Right lobe of liver (tissue), 4 donors: ENCODE data around the gene CCSER1.
"Not testable (repeated sequence)": the region's sequence is repeated elsewhere in the genome, so short reads cannot be mapped to it uniquely, and the experiment has no call there.

Experiments
- POLR2A ChIP-seq: fragments of 450-650 bp; IDR thresholded peaks from one replicate; pipeline ENCODE4 v1.6.1; 2017; ENCODE audit warnings: antibody characterized with exemption, mild to moderate bottlenecking
- TF ChIP-seq, protein P1 (sequence below), 4 donors: fragments of 200-600 bp in 3 of 4; fragments of 450-650 bp in 1 of 4; IDR thresholded peaks; one replicate each; pipeline versions ENCODE4 v1.5.1 to v1.8.0; 2016 to 2022; ENCODE audit warnings: antibody characterized with exemption in 4 of 4, mild to moderate bottlenecking in 2 of 4
- donor health status: DM: no; HTN: no; CAD: no.
- donor health status: DM: no; HTN: no; CAD: no.
- donor health status: DM: no; HTN: yes; CAD: no.

DNA sequence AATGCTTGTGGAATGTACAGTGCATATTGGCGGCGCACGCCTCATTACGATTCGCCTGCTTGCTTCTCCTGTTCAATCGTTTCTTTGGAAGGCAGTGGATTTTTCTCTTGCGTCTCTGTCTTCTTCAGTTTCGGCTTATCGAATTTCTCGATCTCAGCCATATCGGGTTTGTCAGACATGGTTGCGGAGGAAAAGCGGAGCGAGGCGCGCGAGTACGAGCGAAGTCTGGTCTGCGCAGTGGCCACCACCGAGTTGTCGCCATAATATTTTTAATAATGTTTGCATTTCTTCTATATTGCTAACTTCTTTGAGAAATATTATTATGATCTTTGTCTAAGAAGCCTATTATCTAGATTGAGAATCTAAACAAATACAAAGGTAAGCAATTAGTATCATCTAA lies 711.7 kb downstream of the CCSER1 start:
- TF ChIP-seq, protein P1, sequence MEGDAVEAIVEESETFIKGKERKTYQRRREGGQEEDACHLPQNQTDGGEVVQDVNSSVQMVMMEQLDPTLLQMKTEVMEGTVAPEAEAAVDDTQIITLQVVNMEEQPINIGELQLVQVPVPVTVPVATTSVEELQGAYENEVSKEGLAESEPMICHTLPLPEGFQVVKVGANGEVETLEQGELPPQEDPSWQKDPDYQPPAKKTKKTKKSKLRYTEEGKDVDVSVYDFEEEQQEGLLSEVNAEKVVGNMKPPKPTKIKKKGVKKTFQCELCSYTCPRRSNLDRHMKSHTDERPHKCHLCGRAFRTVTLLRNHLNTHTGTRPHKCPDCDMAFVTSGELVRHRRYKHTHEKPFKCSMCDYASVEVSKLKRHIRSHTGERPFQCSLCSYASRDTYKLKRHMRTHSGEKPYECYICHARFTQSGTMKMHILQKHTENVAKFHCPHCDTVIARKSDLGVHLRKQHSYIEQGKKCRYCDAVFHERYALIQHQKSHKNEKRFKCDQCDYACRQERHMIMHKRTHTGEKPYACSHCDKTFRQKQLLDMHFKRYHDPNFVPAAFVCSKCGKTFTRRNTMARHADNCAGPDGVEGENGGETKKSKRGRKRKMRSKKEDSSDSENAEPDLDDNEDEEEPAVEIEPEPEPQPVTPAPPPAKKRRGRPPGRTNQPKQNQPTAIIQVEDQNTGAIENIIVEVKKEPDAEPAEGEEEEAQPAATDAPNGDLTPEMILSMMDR (IDR thresholded peaks at IDR 0.05): not testable (repeated sequence)
- TF ChIP-seq POLR2A: not testable (repeated sequence)
